Measurements from ENCODE around the gene YPEL2. TPM values are rescaled to one million over a fixed set of nuclear protein-coding genes. Genes with fewer than 3 reads are reported as not detected.
A peak's percentile ranks its signal among the peaks of the same experiment; 100 is the strongest.

The YPEL2 gene
- total RNA-seq, 2 experiments from 2014 or later, result 0.88 to 3.1 TPM

- Histone ChIP-seq H3K36me3 (ENCODE audit: insufficient read depth, low read length) (no peaks in the 10 kb centered on the region; the same call in 1 of the 2 replicates), H4K20me1 (ENCODE audit: insufficient read depth, low read length) (no peaks in the 10 kb centered on the region), H3K4me2 (ENCODE audit: low read length) (no peak overlapping the region), H3K4me1 (ENCODE audit: insufficient read depth, low read length, poor library complexity, severe bottlenecking) (peaks cover 28% of the 10 kb centered on the region), H3K27ac (ENCODE audit: low read depth, low read length, poor library complexity, severe bottlenecking) (no peak overlapping the region), H3K4me3 (ENCODE audit: low read depth, low read length, poor library complexity, severe bottlenecking) (no peak overlapping the region), H2AFZ (ENCODE audit: low read length) (no peak overlapping the region), H3K9me2 (ENCODE audit: insufficient read depth, low read length) (no peaks in the 10 kb centered on the region), H3K79me2 (ENCODE audit: insufficient read depth, low read depth, low read length) (no peaks in the 10 kb centered on the region), H3K9me3 (ENCODE audit: low read length) (no peaks in the 10 kb centered on the region)
- TF ChIP-seq CTCF (conservative IDR thresholded peaks at IDR 0.05; ENCODE audit: low read length), result no peak
- TF ChIP-seq EZH2phosphoT487 (IDR thresholded peaks at IDR 0.05; ENCODE audit: borderline replicate concordance, low read depth, low read length), result no peak
- BruUV-seq (replicated peaks), result no TSS peak
- intact Hi-C loops (cut with micrococcal nuclease; ENCODE audit: unreplicated experiment), result no loop called here
- POLR2A ChIA-PET, result no interaction called here
- DNase-seq (ENCODE audit: low spot score), result no peak
- CTCF ChIA-PET (ENCODE audit: unreplicated experiment), result no interaction called here
Observed at GRCh38 chr17:59357219-59357697, 25.8 kb downstream of the YPEL2 start.

- H3K4me2 ChIP-seq (ENCODE audit: low read length), result no peak overlapping the region
- H2AFZ ChIP-seq (ENCODE audit: low read length), result no peak overlapping the region
- no peak overlapping the region for H3K27ac ChIP-seq (ENCODE audit: low read depth, low read length, poor library complexity, severe bottlenecking)
- H3K79me2 ChIP-seq (ENCODE audit: insufficient read depth, low read depth, low read length), result no peaks in the 10 kb centered on the region
- ChIA-PET POLR2A (no interaction called here), CTCF (ENCODE audit: unreplicated experiment) (no interaction called here)
- no peaks in the 10 kb centered on the region for H3K9me2 ChIP-seq (ENCODE audit: insufficient read depth, low read length)
- H3K36me3 ChIP-seq (ENCODE audit: insufficient read depth, low read length), result no peaks in the 10 kb centered on the region; the same call in 1 of the 2 replicates
- no peaks in the 10 kb centered on the region for H3K9me3 ChIP-seq (ENCODE audit: low read length)
- no TSS peak for BruUV-seq (replicated peaks)
- no peak overlapping the region for H3K4me3 ChIP-seq (ENCODE audit: low read depth, low read length, poor library complexity, severe bottlenecking)
- DNase-seq (ENCODE audit: low spot score), result no peak
- TF ChIP-seq CTCF (conservative IDR thresholded peaks at IDR 0.05; ENCODE audit: low read length) (no peak), EZH2phosphoT487 (IDR thresholded peaks at IDR 0.05; ENCODE audit: borderline replicate concordance, low read depth, low read length) (no peak)
- H4K20me1 ChIP-seq (ENCODE audit: insufficient read depth, low read length), result no peaks in the 10 kb centered on the region
- intact Hi-C loops (cut with micrococcal nuclease; ENCODE audit: unreplicated experiment), result no loop called here
- peaks cover 28% of the 10 kb centered on the region for H3K4me1 ChIP-seq (ENCODE audit: insufficient read depth, low read length, poor library complexity, severe bottlenecking)
Observed at GRCh38 chr17:59357929-59358328, 26.5 kb downstream of the YPEL2 start.

- Histone ChIP-seq H3K9me2 (ENCODE audit: insufficient read depth, low read length) (no peaks in the 10 kb centered on the region), H3K4me1 (ENCODE audit: insufficient read depth, low read length, poor library complexity, severe bottlenecking) (peaks cover 57% of the 10 kb centered on the region), H3K9me3 (ENCODE audit: low read length) (no peaks in the 10 kb centered on the region), H3K27ac (ENCODE audit: low read depth, low read length, poor library complexity, severe bottlenecking) (peak overlapping the region; percentile 76), H3K36me3 (ENCODE audit: insufficient read depth, low read length) (no peaks in the 10 kb centered on the region; the same call in 1 of the 2 replicates), H3K4me3 (ENCODE audit: low read depth, low read length, poor library complexity, severe bottlenecking) (no peak overlapping the region), H3K4me2 (ENCODE audit: low read length) (peak overlapping the region; percentile 74), H3K79me2 (ENCODE audit: insufficient read depth, low read depth, low read length) (no peaks in the 10 kb centered on the region), H4K20me1 (ENCODE audit: insufficient read depth, low read length) (no peaks in the 10 kb centered on the region), H2AFZ (ENCODE audit: low read length) (peak overlapping the region; percentile 81; the same call in 1 of the 2 replicates)
- TF ChIP-seq EZH2phosphoT487 (IDR thresholded peaks at IDR 0.05; ENCODE audit: borderline replicate concordance, low read depth, low read length) (no peak), CTCF (conservative IDR thresholded peaks at IDR 0.05; ENCODE audit: low read length) (no peak)
- POLR2A ChIA-PET, result no interaction called here
- CTCF ChIA-PET (ENCODE audit: unreplicated experiment), result no interaction called here
- no peak for DNase-seq (ENCODE audit: low spot score)
- intact Hi-C loops (cut with micrococcal nuclease; ENCODE audit: unreplicated experiment), result no loop called here
- no TSS peak for BruUV-seq (replicated peaks)
Observed at GRCh38 chr17:59361386-59361785, 29.9 kb downstream of the YPEL2 start.

All from OCI-LY7 (cell line).